ENCODE results near the gene PTPRR. TPM values are rescaled to one million over a fixed set of nuclear protein-coding genes. Genes with fewer than 3 reads are reported as not detected.

Gene PTPRR
- total and polyA plus RNA-seq, 2 donors (not counting 3 experiments of a cell fraction or from before 2014, with no cell fraction given), result 0.46 to 1.1 TPM

DNA sequence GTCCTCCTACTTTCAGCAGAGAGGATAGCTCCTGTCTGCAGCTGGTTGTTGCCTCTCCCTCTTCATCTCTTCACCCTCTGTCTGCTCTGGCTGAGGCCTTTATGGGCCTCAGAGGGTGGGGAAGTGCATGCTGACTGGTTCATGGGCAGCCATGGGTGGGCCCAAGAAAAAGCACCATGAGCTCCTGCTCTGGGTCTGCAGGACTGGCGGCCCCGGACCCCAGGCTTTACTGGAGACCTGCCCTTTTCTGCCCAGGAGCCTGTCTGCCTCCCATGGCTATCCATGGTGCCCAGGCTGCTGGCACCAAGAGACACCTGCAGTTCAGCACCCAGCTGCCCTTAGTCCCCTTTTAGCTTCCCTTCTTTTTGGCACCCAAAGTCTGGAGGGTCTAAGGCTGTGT lies 137.1 kb downstream of the PTPRR start:
- H4K20me1 ChIP-seq (replicated peaks; ENCODE audit: control insufficient read depth, extremely low read depth, insufficient read depth, low read length), result no peaks in the 10 kb centered on the region
- FAIRE-seq, result no peak
- no peak overlapping the region for H3K4me2 ChIP-seq (ENCODE audit: insufficient read depth, low read length)
- H3K27me3 ChIP-seq (ENCODE audit: control insufficient read depth in 2 of 2, insufficient read depth in 2 of 2, low read length in 2 of 2), result peaks cover 0 to 7% of the 10 kb centered on the region in 2 experiments
- no peaks in the 10 kb centered on the region for H3K9me3 ChIP-seq (replicated peaks; ENCODE audit: control insufficient read depth, insufficient read depth, low read length)
- TF ChIP-seq POLR2AphosphoS5 (IDR thresholded peaks at IDR 0.05; ENCODE audit: insufficient read depth, low read depth, low read length), result no peak
- no peak for TF ChIP-seq GATA2 (IDR thresholded peaks at IDR 0.05; ENCODE audit: insufficient read depth, insufficient read length, low read depth, low read length)
- TF ChIP-seq POLR2A (IDR thresholded peaks at IDR 0.05; ENCODE audit: low read depth, low read length), result no peak
- TF ChIP-seq EZH2 (IDR thresholded peaks at IDR 0.05; ENCODE audit: borderline replicate concordance, low read depth, low read length, severe bottlenecking), result no peak
- no peak for TF ChIP-seq MYC (IDR thresholded peaks at IDR 0.05; ENCODE audit: low read depth, low read length)
- TF ChIP-seq FOS (IDR thresholded peaks at IDR 0.05; ENCODE audit: borderline replicate concordance, insufficient read depth, low read length), result no peak
- TF ChIP-seq, protein P1, sequence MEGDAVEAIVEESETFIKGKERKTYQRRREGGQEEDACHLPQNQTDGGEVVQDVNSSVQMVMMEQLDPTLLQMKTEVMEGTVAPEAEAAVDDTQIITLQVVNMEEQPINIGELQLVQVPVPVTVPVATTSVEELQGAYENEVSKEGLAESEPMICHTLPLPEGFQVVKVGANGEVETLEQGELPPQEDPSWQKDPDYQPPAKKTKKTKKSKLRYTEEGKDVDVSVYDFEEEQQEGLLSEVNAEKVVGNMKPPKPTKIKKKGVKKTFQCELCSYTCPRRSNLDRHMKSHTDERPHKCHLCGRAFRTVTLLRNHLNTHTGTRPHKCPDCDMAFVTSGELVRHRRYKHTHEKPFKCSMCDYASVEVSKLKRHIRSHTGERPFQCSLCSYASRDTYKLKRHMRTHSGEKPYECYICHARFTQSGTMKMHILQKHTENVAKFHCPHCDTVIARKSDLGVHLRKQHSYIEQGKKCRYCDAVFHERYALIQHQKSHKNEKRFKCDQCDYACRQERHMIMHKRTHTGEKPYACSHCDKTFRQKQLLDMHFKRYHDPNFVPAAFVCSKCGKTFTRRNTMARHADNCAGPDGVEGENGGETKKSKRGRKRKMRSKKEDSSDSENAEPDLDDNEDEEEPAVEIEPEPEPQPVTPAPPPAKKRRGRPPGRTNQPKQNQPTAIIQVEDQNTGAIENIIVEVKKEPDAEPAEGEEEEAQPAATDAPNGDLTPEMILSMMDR (IDR thresholded peaks at IDR 0.05; ENCODE audit: extremely low read depth in 1 of 2, insufficient read depth in 1 of 2, low read depth in 1 of 2, low read length in 2 of 2), result no peak
- no peak for TF ChIP-seq JUN (IDR thresholded peaks at IDR 0.05; ENCODE audit: borderline replicate concordance, insufficient read depth, insufficient read length, low read depth)
- TF ChIP-seq, protein P2, sequence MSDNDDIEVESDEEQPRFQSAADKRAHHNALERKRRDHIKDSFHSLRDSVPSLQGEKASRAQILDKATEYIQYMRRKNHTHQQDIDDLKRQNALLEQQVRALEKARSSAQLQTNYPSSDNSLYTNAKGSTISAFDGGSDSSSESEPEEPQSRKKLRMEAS (IDR thresholded peaks at IDR 0.05; ENCODE audit: insufficient read depth, insufficient read length), result no peak
- H3K9me1 ChIP-seq (replicated peaks; ENCODE audit: control insufficient read depth, extremely low read depth, insufficient read depth, low read length), result no peaks in the 10 kb centered on the region
- H3K27ac ChIP-seq (ENCODE audit: insufficient read depth, low read depth, low read length), result no peak overlapping the region
- ChIA-PET CTCF (no interaction called here), POLR2A (no interaction called here)
- dilution Hi-C loops (cut with MboI; ENCODE audit: extremely low pct_ligation_motif_present, low sequenced_read_pairs), result no loop called here
- no peak overlapping the region for H3K9ac ChIP-seq (replicated peaks; ENCODE audit: extremely low read depth, insufficient read depth, low read length)
- intact Hi-C loops (cut with micrococcal nuclease), result no loop called here
- DNase-seq (ENCODE audit: low read depth, low spot score), result no peak
- H3K79me2 ChIP-seq (ENCODE audit: control insufficient read depth, insufficient read depth, low read length), result no peaks in the 10 kb centered on the region
- no peaks in the 10 kb centered on the region for H3K4me1 ChIP-seq (ENCODE audit: control insufficient read depth, extremely low read depth, insufficient read depth, low read length)
- no peak overlapping the region for H3K4me3 ChIP-seq (replicated peaks in 1 of 3; ENCODE audit: insufficient read depth in 1 of 3, low read depth in 1 of 3, low read length in 3 of 3)
- no peak overlapping the region for H2AFZ ChIP-seq (ENCODE audit: low read depth, low read length)
- no TSS peak for BruUV-seq (replicated peaks)
- no peaks in the 10 kb centered on the region for H3K36me3 ChIP-seq (ENCODE audit: control insufficient read depth in 2 of 2, extremely low read depth in 1 of 2, insufficient read depth in 2 of 2, low read length in 2 of 2)
